Left ventricle myocardium inferior (tissue), 1 donor: ENCODE results near the gene PDLIM5. TPM values are rescaled to one million over a fixed set of nuclear protein-coding genes. Genes with fewer than 3 reads are reported as not detected.
"Not testable (repeated sequence)": the region's sequence is repeated elsewhere in the genome, so short reads cannot be mapped to it uniquely, and the experiment has no call there.

Experiments used
- DNase-seq: peaks from one replicate; pipeline ENCODE4 v3.0.0-alpha.2; 2020
- H3K27ac ChIP-seq: fragments of 200-600 bp; replicated peaks from 2 replicates; pipeline ENCODE4 v1.8.0; 2021
- H3K27me3 ChIP-seq: fragments of 200-600 bp; 2 replicates; pipeline ENCODE4 v1.8.0; 2021; ENCODE audit warnings: low read depth
- H3K36me3 ChIP-seq: fragments of 200-600 bp; 2 replicates; pipeline ENCODE4 v1.8.0; 2021
- H3K4me1 ChIP-seq: fragments of 200-600 bp; 2 replicates; pipeline ENCODE4 v1.8.0; 2021
- H3K4me3 ChIP-seq: fragments of 200-600 bp; 2 replicates; pipeline ENCODE4 v1.8.0; 2021; ENCODE audit warnings: mild to moderate bottlenecking, moderate library complexity
- H3K9me3 ChIP-seq: fragments of 200-600 bp; replicated peaks from 2 replicates; pipeline ENCODE4 v1.8.0; 2021
- intact Hi-C: fragments of 100-400 bp; cut with micrococcal nuclease; formaldehyde crosslinking; loops from one replicate; pipeline ENCODE4 v1.11.0; 2022
- total RNA-seq: library from RNA; stranded (reverse); fragmentation: NEBNext Ultra II Directional; extraction: Animal tissue kit (Norgen Biotek cat#: 25700); gene quantifications from one replicate; pipeline ENCODE4 v1.2.1, GENCODE V29; 2021
- TF ChIP-seq, protein P1 (sequence below): fragments of 200-600 bp; IDR thresholded peaks from 2 replicates; pipeline ENCODE4 v1.8.0; 2021; ENCODE audit warnings: antibody characterized with exemption, mild to moderate bottlenecking, borderline replicate concordance
- donor health status: DM: no; HTN: yes; CAD: no; lungs with severe emphysema.

The PDLIM5 gene
- total RNA-seq, 1 donor from 2014 or later = 982 TPM

DNA sequence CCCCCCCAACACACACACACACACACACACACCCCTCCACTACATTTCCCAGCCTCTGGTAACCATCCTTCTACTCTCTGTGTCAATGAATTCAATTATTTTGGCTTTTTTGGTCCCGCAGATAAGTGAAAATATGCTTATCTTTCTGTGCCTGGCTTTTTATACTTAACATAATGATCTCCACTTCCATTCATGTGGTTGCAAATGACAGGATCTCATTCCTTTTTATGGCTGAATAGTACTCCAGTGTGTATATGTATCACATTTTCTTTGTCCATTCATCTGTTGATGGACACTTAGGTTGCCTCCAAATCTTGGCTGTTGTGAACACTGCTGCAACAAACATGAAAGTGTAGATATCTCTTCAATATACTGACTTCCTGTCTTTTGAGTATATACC lies 59.8 kb downstream of the PDLIM5 start:
- TF ChIP-seq, protein P1, sequence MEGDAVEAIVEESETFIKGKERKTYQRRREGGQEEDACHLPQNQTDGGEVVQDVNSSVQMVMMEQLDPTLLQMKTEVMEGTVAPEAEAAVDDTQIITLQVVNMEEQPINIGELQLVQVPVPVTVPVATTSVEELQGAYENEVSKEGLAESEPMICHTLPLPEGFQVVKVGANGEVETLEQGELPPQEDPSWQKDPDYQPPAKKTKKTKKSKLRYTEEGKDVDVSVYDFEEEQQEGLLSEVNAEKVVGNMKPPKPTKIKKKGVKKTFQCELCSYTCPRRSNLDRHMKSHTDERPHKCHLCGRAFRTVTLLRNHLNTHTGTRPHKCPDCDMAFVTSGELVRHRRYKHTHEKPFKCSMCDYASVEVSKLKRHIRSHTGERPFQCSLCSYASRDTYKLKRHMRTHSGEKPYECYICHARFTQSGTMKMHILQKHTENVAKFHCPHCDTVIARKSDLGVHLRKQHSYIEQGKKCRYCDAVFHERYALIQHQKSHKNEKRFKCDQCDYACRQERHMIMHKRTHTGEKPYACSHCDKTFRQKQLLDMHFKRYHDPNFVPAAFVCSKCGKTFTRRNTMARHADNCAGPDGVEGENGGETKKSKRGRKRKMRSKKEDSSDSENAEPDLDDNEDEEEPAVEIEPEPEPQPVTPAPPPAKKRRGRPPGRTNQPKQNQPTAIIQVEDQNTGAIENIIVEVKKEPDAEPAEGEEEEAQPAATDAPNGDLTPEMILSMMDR = no peak
- Histone ChIP-seq H3K36me3 (peaks cover 4% of the 10 kb centered on the region), H3K4me1 (peaks cover 82% of the 10 kb centered on the region), H3K27ac (no peak overlapping the region), H3K4me3 (no peak overlapping the region), H3K27me3 (no peaks in the 10 kb centered on the region), H3K9me3 (peaks cover 7% of the 10 kb centered on the region)
- DNase-seq = no peak
- intact Hi-C loops = no loop called here

DNA sequence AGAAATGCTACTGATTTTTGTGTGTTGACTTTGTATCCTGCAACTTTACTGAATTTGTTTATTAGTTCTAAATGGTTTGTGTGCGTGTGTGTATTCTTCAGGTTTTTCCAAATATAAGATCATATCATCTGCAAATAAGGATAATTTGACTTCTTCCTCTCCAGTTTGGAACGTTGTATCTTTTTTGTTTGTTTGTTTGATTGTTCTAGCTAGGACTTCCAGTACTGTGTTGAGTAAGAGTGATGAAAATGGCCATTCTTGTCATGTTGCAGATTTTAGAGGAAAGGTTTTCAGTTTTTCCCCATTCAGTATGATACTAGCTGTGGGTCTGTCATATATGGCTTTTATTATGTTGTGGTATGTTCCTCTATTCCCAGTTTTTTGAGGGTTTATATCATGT lies 61.8 kb downstream of the PDLIM5 start:
- H3K27me3 ChIP-seq, H3K4me3 ChIP-seq, H3K36me3 ChIP-seq, DNase-seq, H3K9me3 ChIP-seq, intact Hi-C loops, H3K27ac ChIP-seq: not testable (repeated sequence)
- peaks cover 82% of the 10 kb centered on the region for H3K4me1 ChIP-seq

GRCh38 chr4:94515365-94515764 lies 63.6 kb downstream of the PDLIM5 start:
- intact Hi-C loops = no loop called here
- Histone ChIP-seq H3K27me3 (no peaks in the 10 kb centered on the region), H3K4me1 (peaks cover 82% of the 10 kb centered on the region), H3K9me3 (peaks cover 7% of the 10 kb centered on the region), H3K27ac (peak overlapping the region; percentile 43), H3K36me3 (no peaks in the 10 kb centered on the region), H3K4me3 (no peak overlapping the region)
- no peak for DNase-seq
- TF ChIP-seq, protein P1 = no peak

DNA sequence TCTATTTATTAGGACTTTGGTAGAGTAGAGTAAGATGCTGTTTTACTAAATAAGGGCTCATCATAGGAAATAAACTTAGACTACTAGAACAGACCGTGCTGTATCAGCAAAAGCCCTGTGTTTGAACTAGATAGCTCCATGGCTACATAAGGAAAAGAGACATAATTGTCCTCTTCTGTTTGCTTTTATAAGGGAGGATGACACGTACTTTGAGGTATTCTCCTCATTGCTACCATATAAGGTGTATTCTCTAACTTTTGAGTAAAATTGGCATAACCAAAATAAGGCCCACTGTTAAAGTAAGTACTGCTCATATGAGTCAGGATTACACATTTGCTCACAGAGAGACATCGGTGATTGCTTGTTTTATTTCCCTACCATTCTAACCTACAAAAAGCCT lies 64.3 kb downstream of the PDLIM5 start:
- peak overlapping the region; percentile 43 for H3K27ac ChIP-seq
- peaks cover 82% of the 10 kb centered on the region for H3K4me1 ChIP-seq
- H3K36me3 ChIP-seq = no peaks in the 10 kb centered on the region
- DNase-seq = no peak
- peaks cover 7% of the 10 kb centered on the region for H3K9me3 ChIP-seq
- H3K4me3 ChIP-seq = no peak overlapping the region
- H3K27me3 ChIP-seq = no peaks in the 10 kb centered on the region
- intact Hi-C loops = no loop called here
- TF ChIP-seq, protein P1 = no peak

- intact Hi-C loops = no loop called here
- Histone ChIP-seq H3K9me3 (peaks cover 7% of the 10 kb centered on the region), H3K27ac (peak overlapping the region; percentile 43)
Observed at GRCh38 chr4:94516999-94517398, 65.3 kb downstream of the PDLIM5 start.

GRCh38 chr4:94517492-94517891 lies 65.8 kb downstream of the PDLIM5 start:
- Histone ChIP-seq H3K27ac (peak overlapping the region; percentile 43), H3K9me3 (peaks cover 7% of the 10 kb centered on the region), H3K27me3 (no peaks in the 10 kb centered on the region), H3K4me3 (no peak overlapping the region), H3K4me1 (peaks cover 89% of the 10 kb centered on the region), H3K36me3 (no peaks in the 10 kb centered on the region)
- intact Hi-C loops = no loop called here
- TF ChIP-seq, protein P1 = no peak
- no peak for DNase-seq

More at GRCh38 chr4:94516999-94517398, 65.3 kb downstream of the PDLIM5 start:
- TF ChIP-seq, protein P1 = no peak
- H3K4me3 ChIP-seq = no peak overlapping the region
- peaks cover 89% of the 10 kb centered on the region for H3K4me1 ChIP-seq
- DNase-seq = no peak
- H3K27me3 ChIP-seq = no peaks in the 10 kb centered on the region
- no peaks in the 10 kb centered on the region for H3K36me3 ChIP-seq
